ENCODE measurements around the gene BRSK2.

The BRSK2 gene

DNA sequence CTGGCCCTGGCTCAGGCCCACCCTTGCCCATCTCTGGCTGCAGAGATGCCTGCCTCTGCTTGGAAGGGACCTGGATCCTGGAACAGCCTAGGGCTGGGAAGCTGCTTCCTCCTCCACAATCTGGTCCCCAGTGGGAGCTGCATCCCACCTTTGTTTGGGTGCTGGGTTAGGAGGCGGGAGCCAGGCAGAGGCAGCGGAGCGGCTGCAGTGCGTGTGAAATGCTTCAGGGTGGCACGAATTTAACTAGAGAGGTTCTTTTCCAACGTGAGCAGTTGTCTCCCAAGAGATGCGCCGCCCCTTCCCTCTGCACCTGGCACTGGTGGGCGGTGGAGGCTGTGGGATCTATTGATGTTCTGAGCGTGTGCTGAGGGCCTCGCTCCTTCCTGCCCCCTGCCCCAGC, 31.6 kb downstream of the BRSK2 start:
- TF ChIP-seq TCF7L2 (IDR thresholded peaks at IDR 0.05; ENCODE audit: borderline replicate concordance, low read depth, low read length) (no peak), YY2 (tag by site-specific recombination; IDR thresholded peaks at IDR 0.05) (no peak), ZNF560 (tag by site-specific recombination; IDR thresholded peaks at IDR 0.05; ENCODE audit: borderline replicate concordance) (no peak), ZNF16 (tag by site-specific recombination; IDR thresholded peaks at IDR 0.05; ENCODE audit: low read depth) (no peak), MZF1 (tag by site-specific recombination; IDR thresholded peaks at IDR 0.05; ENCODE audit: borderline replicate concordance) (no peak), ZNF121 (tag by site-specific recombination; IDR thresholded peaks at IDR 0.05) (no peak), ZNF629 (tag by site-specific recombination; IDR thresholded peaks at IDR 0.05) (no peak), ZEB2 (tag by site-specific recombination; IDR thresholded peaks at IDR 0.05) (no peak), KLF7 (tag by site-specific recombination; IDR thresholded peaks at IDR 0.05; ENCODE audit: borderline replicate concordance) (no peak), ZNF677 (tag by site-specific recombination; IDR thresholded peaks at IDR 0.05) (no peak), OVOL3 (tag by site-specific recombination; IDR thresholded peaks at IDR 0.05) (no peak), ZNF514 (tag by site-specific recombination; IDR thresholded peaks at IDR 0.05) (no peak), ZNF239 (tag by site-specific recombination; IDR thresholded peaks at IDR 0.05) (no peak), ZNF157 (tag by site-specific recombination; IDR thresholded peaks at IDR 0.05) (no peak), ZBTB17 (tag by site-specific recombination; IDR thresholded peaks at IDR 0.05) (no peak), MYNN (tag by site-specific recombination; IDR thresholded peaks at IDR 0.05; ENCODE audit: borderline replicate concordance) (no peak)
- TF ChIP-seq, protein P1, sequence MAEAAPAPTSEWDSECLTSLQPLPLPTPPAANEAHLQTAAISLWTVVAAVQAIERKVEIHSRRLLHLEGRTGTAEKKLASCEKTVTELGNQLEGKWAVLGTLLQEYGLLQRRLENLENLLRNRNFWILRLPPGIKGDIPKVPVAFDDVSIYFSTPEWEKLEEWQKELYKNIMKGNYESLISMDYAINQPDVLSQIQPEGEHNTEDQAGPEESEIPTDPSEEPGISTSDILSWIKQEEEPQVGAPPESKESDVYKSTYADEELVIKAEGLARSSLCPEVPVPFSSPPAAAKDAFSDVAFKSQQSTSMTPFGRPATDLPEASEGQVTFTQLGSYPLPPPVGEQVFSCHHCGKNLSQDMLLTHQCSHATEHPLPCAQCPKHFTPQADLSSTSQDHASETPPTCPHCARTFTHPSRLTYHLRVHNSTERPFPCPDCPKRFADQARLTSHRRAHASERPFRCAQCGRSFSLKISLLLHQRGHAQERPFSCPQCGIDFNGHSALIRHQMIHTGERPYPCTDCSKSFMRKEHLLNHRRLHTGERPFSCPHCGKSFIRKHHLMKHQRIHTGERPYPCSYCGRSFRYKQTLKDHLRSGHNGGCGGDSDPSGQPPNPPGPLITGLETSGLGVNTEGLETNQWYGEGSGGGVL (tag by site-specific recombination; IDR thresholded peaks at IDR 0.05) = no peak
- TF ChIP-seq, protein P2, sequence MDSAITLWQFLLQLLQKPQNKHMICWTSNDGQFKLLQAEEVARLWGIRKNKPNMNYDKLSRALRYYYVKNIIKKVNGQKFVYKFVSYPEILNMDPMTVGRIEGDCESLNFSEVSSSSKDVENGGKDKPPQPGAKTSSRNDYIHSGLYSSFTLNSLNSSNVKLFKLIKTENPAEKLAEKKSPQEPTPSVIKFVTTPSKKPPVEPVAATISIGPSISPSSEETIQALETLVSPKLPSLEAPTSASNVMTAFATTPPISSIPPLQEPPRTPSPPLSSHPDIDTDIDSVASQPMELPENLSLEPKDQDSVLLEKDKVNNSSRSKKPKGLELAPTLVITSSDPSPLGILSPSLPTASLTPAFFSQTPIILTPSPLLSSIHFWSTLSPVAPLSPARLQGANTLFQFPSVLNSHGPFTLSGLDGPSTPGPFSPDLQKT (IDR thresholded peaks at IDR 0.05; ENCODE audit: borderline replicate concordance, low read depth, low read length) = no peak
- TF ChIP-seq, protein P3, sequence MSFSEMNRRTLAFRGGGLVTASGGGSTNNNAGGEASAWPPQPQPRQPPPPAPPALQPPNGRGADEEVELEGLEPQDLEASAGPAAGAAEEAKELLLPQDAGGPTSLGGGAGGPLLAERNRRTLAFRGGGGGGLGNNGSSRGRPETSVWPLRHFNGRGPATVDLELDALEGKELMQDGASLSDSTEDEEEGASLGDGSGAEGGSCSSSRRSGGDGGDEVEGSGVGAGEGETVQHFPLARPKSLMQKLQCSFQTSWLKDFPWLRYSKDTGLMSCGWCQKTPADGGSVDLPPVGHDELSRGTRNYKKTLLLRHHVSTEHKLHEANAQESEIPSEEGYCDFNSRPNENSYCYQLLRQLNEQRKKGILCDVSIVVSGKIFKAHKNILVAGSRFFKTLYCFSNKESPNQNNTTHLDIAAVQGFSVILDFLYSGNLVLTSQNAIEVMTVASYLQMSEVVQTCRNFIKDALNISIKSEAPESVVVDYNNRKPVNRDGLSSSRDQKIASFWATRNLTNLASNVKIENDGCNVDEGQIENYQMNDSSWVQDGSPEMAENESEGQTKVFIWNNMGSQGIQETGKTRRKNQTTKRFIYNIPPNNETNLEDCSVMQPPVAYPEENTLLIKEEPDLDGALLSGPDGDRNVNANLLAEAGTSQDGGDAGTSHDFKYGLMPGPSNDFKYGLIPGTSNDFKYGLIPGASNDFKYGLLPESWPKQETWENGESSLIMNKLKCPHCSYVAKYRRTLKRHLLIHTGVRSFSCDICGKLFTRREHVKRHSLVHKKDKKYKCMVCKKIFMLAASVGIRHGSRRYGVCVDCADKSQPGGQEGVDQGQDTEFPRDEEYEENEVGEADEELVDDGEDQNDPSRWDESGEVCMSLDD (tag by site-specific recombination; IDR thresholded peaks at IDR 0.05) = no peak
- TF ChIP-seq, protein P4, sequence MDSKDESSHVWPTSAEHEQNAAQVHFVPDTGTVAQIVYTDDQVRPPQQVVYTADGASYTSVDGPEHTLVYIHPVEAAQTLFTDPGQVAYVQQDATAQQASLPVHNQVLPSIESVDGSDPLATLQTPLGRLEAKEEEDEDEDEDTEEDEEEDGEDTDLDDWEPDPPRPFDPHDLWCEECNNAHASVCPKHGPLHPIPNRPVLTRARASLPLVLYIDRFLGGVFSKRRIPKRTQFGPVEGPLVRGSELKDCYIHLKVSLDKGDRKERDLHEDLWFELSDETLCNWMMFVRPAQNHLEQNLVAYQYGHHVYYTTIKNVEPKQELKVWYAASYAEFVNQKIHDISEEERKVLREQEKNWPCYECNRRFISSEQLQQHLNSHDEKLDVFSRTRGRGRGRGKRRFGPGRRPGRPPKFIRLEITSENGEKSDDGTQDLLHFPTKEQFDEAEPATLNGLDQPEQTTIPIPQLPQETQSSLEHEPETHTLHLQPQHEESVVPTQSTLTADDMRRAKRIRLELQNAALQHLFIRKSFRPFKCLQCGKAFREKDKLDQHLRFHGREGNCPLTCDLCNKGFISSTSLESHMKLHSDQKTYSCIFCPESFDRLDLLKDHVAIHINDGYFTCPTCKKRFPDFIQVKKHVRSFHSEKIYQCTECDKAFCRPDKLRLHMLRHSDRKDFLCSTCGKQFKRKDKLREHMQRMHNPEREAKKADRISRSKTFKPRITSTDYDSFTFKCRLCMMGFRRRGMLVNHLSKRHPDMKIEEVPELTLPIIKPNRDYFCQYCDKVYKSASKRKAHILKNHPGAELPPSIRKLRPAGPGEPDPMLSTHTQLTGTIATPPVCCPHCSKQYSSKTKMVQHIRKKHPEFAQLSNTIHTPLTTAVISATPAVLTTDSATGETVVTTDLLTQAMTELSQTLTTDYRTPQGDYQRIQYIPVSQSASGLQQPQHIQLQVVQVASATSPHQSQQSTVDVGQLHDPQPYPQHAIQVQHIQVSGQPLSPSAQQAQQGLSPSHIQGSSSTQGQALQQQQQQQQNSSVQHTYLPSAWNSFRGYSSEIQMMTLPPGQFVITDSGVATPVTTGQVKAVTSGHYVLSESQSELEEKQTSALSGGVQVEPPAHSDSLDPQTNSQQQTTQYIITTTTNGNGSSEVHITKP (tag by site-specific recombination; IDR thresholded peaks at IDR 0.05) = no peak

More for the DNA sequence above, 31.6 kb downstream of the BRSK2 start:
- Histone ChIP-seq H3K27ac (ENCODE audit: extremely low read depth, low read depth, low read length) (no peak overlapping the region), H3K9me3 (ENCODE audit: control insufficient read depth, insufficient read depth, low read depth, low read length) (no peaks in the 10 kb centered on the region), H3K36me3 (ENCODE audit: control insufficient read depth in 2 of 2, insufficient read depth in 1 of 2, low read length in 2 of 2) (no peaks in the 10 kb centered on the region), H3K4me1 (ENCODE audit: control insufficient read depth, insufficient read depth, low read length) (no peaks in the 10 kb centered on the region), H3K4me3 (ENCODE audit: low read depth, low read length) (no peak overlapping the region)
- POLR2A ChIA-PET = no interaction called here
- CTCF ChIA-PET = no interaction called here

Measured in HEK293 (cell line).